Right ventricle myocardium inferior (tissue), 1 donor: ENCODE results near the gene RDH16. TPM values are rescaled to one million over a fixed set of nuclear protein-coding genes. Genes with fewer than 3 reads are reported as not detected.
"Not testable (repeated sequence)": the region's sequence is repeated elsewhere in the genome, so short reads cannot be mapped to it uniquely, and the experiment has no call there.

Source experiments
- ATAC-seq: fragments of 200-7000 bp; cut with Tn5 transposase; one replicate; pipeline ENCODE4 v1.9.1; 2020; ENCODE audit warnings: mild to moderate bottlenecking, moderate library complexity
- DNase-seq: peaks from one replicate; pipeline ENCODE4 v3.0.0; 2021; ENCODE audit errors: missing footprints
- intact Hi-C: fragments of 100-400 bp; cut with DNase I; formaldehyde crosslinking; loops from one replicate; pipeline ENCODE4 v1.11.0; 2022
- total RNA-seq: library from RNA; stranded (reverse); fragmentation: NEBNext Ultra II Directional; extraction: Animal tissue kit (Norgen Biotek cat#: 25700); gene quantifications from one replicate; pipeline ENCODE4 v1.2.1, GENCODE V29; 2021
- donor health status: DM: no; HTN: yes; CAD: no; lungs with severe emphysema.

Gene RDH16
- total RNA-seq, 1 donor from 2014 or later = not detected

DNA sequence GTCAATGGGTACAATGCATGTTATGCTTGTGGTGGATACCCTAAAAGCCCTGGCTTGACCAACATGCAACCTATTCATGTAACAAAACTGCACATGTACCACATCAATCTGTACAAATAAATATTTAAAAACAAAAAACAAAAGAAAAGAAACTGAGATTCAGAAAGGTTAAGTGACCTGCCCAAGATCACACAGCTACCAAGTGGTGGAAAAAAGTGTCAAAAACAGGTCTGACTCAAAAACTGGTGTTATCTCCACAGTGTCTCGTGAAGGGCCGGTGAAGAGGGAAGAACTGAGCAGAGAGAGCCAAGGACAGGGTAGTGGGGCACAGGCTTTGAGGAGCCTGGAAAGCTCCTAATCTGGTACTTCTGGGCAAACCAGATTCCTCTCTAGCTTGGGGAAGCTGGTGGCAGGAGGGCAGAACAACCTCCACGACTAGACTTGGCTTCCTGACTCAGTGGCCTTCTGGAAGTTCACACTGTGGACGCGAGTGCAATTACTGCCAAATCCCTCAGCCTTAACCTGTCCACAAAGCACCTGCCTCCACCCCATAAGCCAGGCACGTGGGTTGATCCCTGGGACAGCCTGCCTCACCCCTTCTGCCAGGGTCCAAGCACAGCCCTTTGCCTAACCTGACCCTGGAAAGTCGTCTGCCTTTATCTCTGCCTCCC lies 33.4 kb upstream of the RDH16 start:
- DNase-seq (no peak), ATAC-seq (no peak)
- intact Hi-C loops = no loop called here

DNA sequence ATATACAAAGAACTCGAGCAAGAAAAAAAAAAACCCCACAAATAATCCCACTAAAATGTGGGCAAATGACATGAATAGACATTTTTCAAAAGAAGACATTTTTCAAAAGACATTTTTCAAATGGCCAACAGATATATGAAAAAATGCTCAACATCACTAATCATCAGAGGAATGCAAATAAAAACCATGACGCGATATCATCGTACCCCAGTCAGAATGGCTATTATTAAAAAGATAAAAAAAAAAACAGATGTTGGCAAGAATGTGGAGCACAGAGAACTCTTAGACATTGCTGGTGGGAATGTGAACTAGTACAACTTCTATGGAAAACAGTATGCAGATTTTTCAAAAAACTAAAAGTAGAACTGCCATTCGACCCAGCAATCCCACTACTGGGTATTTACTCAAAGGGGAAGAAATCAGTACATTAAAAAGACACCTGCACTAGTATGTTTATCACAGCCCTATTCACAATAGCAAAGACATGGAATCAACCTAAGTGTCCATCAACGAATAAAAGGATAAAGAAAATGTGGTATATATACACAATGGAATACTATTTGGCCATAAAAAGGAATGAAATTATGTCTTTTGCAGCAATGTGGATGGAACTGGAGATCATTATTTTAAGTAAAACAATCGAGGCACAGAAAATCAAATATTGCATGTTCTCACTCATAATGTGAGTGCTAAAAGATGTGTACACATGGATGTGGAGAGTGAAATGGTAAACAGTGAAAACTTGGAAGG lies 32.6 kb upstream of the RDH16 start:
- intact Hi-C loops = loop anchor here (5.0 to 10.0 kb wide), 3 partner anchors 148 to 475 kb away; no protein-coding TSS in a partner anchor
- DNase-seq (no peak), ATAC-seq (no peak)

DNA sequence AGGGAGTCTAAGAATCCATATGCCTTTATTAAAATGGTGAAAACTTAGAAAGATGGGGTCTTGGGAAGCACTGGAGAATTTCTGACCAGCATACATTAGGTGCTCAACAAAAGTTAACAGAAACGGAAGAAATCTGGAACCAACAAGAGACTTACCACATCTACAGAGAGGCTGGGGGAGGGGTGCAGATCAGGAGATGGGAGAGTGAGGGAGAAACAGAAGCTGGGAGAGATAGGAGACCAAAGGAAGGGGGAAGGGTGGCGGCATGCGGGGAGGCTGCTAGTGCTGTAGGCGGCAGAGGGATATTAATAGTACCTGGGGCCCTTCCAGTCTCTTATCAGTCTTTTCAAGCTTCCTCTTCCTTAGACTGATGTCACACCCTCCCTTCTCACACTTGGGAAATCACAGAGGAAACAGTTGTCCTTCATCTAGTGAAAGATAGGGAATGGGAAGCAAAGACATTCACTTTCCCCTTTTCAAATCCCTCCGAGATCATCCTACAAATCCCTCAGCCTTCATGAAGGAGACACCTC lies 30.9 kb upstream of the RDH16 start:
- intact Hi-C loops = loop anchor here (5.0 to 10.0 kb wide), 3 partner anchors 146 to 473 kb away; no protein-coding TSS in a partner anchor
- no peak for DNase-seq

DNA sequence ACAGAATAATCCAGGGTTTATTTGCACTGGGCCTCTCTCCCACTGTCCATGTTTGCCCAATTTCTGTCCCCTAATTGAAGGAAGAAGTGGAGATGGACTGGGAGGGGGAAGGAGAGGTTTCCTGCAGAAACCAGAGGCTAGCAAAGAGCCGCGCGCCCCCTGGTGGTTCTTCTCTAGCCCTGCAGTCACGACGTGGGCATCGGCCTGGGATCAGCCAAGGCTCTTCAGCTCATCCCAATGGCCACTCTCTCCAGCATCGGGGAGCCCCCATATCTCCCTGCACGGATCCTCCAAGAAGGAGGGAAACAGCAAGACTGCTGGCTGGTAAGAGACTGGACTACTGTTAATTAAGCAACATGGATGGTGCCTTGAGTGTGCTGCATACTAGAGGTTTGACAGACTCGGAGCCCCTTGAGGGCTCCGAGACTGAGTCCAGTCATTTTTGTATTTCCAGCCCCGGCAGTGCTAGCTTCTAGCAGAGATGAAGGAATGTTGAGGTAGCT lies 30.2 kb upstream of the RDH16 start:
- intact Hi-C loops = loop anchor here (5.0 to 10.0 kb wide), 3 partner anchors 145 to 473 kb away; no protein-coding TSS in a partner anchor
- ATAC-seq (peak; percentile 82), DNase-seq (peak; percentile 93)

More for the DNA sequence above, 30.9 kb upstream of the RDH16 start:
- peak; percentile 73 for ATAC-seq

DNA sequence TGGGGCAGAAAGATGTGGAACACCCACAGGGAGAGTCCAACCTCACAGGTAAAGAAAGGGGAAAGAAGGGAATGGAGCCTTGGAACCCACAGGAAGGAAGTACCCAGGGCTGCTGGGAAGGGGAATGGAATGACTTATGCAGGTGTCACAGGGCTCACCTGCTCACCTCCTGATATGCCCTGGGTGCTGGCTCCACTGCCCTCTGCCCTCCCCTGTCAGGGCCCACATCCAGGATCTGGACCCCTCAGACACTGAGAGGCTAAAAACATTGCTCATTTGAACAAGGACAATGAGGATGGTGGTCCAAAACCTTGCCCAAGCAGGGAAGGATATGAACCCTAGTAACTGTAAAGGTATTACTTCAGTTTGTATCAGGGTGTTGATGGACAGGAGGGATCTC lies 29.6 kb upstream of the RDH16 start:
- intact Hi-C loops = loop anchor here (5.0 to 10.0 kb wide), 3 partner anchors 145 to 472 kb away; no protein-coding TSS in a partner anchor

DNA sequence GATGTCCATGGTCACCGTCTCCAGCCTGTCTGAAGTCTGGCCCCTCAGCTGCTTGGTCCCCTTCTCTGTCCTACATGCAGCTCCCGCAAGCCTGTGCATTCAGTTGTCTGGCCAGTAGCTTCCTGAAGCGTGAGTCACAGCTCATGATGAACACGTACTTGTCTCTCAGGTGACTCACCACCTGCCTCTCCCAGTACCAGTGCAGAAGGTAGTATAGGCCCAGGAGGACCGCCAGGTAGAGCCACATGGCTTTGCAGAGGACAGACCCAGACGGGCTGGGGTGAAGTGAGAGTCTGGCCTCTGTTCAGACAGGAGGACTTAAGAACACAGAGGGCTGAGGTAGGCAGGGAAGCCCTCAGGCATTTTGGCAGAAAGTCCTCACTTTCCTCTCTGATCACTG lies 28.3 kb upstream of the RDH16 start:
- not testable (repeated sequence) for ATAC-seq

More for the DNA sequence above, 29.6 kb upstream of the RDH16 start:
- ATAC-seq (no peak), DNase-seq (no peak)

DNA sequence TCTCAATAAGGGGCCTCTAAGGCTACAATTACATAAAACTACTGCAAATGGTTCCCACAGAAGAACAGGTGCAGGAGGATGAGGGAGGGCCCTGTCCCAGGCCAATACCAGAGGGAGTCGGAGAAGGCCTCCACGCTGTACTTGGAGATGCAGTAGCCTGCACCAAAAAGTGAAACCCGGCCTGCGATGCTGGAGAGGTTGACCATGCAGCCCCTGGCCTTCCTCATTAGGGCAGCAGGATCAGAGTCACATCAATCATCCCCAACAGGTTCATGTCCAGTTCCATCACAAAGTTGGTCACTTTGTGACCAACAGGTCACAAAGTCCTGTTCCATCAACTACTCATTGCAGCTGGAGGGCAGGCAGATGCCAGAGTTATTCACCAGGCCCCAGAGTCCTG lies 26.0 kb upstream of the RDH16 start:
- no peak for DNase-seq
- ATAC-seq = no peak
- intact Hi-C loops = loop anchor here (10.0 kb wide), 1 partner anchor 469 kb away; no protein-coding TSS in a partner anchor

More for the DNA sequence above, 28.3 kb upstream of the RDH16 start:
- DNase-seq = not testable (repeated sequence)
- intact Hi-C loops = loop anchor here (5.0 to 10.0 kb wide), 3 partner anchors 143 to 471 kb away; no protein-coding TSS in a partner anchor

DNA sequence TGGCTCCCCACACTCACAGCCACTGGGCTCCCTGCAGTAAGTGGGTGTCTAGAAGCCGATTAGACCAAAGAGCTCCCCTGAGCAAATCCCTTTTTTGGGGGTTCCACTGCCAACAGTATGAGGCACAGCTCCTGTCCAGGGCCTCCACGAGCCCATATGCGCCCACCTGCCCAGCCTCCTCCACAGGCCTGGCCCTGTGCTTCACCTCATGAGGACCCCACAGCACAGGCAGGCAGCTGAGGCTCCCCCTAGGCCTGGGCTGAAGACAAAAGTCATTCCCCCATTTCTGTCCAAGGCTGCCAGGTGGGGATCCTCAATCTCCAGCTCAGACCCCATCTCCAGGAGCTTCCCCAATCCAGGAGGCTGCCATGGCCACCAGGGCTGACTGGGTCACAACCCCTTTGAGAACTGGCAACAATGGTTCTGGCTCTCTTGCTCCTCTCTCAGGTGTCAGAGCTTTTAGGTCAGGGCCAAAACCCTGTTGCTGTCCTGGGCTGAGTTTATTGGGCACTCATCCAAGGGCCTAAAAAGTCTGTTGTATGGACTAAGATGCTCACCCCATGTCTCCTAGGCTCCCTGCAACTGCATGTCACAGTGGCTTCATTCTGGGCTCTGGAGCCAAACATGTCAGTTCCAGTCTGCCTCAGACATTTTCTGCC lies 25.3 kb upstream of the RDH16 start:
- not testable (repeated sequence) for DNase-seq, ATAC-seq
- intact Hi-C loops = loop anchor here (10.0 kb wide), 1 partner anchor 468 kb away; no protein-coding TSS in a partner anchor

DNA sequence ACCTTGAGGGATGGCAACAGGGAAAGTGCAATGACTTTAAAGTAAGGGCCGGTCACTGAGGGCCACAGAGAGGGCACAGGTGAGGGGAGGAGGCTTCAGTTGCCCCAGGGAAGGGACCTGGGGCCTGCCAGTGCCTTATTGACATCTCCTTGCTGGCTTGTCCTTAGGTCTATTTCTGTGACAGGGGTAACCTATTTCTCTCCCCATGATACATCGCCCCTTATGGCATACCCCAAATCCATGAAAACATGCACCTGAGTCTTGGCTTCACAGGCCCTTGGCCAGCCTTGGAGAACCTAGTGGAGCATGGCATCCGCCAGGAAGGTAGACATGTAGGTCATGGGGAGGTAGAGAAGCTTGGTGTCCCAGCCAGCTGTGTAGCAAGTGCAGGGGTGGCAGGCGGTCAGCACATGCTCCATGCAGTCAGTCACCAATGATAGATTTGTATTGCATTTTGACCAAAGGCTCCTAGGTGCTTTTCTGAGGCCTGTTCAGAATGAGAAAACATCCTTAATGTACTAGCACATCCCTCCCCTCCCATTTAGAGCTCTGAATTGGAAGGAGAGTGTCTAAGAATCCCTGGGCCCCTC lies 23.6 kb upstream of the RDH16 start:
- intact Hi-C loops = loop anchor here (10.0 kb wide), 1 partner anchor 466 kb away; no protein-coding TSS in a partner anchor
- ATAC-seq = no peak
- no peak for DNase-seq

DNA sequence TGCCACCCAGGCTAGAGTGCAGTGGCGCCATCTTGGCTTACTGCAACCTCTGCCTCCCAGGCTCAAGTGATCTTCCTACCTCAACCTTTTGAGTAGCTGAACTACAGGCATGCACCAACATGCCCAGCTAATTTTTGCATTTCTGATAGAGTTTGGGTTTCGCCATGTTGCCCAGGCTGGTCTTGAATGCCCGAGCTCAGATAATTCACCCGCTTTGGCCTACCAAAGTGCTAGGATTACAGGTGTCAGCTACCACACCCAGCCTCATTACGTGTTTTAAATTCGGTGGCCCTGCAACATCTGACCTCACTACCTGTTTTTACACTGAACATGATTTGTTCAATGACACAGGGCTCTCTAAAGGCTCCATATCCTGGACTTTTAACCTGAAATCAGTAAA lies 22.9 kb upstream of the RDH16 start:
- no peak for DNase-seq
- intact Hi-C loops = loop anchor here (10.0 kb wide), 1 partner anchor 465 kb away; no protein-coding TSS in a partner anchor
- ATAC-seq = no peak

DNA sequence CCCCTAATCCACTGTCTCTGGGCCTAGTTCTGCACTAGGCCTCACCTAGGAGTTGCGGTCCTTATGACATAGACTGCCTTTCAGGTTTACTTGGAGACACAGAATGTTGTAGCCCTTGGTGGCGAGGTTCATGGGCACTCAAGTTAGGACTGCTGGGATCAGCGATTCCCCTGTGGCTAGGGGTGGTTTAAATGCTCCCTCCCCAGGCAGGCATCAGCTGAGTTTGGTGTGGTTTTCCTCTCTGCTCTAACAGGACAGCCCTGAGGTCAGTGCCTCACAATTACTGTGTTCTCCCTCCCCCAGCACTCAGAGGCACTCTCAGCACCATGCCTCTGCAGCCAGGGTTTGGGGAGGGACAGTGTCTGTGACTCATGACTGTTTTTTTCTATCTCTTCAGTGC lies 22.2 kb upstream of the RDH16 start:
- intact Hi-C loops = loop anchor here (10.0 kb wide), 1 partner anchor 465 kb away; no protein-coding TSS in a partner anchor
- ATAC-seq = no peak
- no peak for DNase-seq

DNA sequence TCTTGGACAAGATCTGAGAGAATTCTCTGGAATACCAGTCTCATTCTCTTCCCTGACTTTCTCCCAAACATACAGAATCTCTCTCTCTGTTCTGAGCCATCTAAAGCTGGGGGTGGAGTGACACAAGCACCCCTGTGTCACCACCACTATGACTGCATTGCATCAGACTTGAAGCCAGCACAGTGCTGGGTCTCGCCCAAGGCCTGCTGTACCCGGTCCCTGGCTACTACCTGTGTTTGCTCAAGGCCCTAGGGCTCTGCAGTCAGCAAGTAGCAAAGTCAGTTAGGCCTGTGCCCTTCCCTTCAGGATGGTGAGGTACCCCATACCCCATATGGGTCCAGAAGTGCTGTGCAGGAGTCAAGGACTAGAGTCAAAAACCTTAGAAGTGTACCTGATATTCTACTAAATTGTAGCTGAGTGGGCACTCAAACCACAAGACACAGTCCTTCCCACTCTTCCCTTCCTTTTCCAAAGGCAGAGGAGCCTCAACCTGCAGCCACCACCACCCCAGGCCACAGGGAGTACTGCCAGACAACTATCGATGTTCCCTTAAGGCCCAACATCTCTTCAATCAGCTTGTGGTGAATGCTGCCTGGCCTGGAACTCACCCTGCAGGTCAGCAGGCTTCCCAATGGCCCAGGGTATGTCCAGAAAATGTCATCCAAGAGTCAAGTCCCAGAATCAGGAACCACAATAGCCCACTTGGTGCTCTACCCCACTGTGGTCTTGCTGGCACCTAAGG lies 21.2 kb upstream of the RDH16 start:
- no peak for DNase-seq
- no peak for ATAC-seq
- intact Hi-C loops = no loop called here

DNA sequence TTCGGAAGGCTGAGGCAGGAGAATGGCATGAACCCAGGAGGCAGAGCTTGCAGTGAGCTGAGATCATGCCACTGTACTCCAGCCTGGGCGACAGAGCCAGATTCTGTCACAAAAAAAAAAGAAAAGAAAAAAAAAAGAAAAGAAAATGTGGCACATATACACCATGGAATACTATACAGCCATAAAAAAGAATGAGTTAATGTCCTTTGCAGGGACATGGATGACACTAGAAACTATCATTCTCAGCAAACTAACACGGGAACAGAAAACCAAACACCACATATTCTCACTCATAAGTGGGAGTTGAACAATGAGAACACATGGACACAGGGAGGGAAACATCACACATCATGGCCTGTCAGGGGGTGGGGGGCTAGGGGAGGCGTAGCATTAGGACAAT lies 20.0 kb upstream of the RDH16 start:
- ATAC-seq, DNase-seq, intact Hi-C loops: not testable (repeated sequence)

DNA sequence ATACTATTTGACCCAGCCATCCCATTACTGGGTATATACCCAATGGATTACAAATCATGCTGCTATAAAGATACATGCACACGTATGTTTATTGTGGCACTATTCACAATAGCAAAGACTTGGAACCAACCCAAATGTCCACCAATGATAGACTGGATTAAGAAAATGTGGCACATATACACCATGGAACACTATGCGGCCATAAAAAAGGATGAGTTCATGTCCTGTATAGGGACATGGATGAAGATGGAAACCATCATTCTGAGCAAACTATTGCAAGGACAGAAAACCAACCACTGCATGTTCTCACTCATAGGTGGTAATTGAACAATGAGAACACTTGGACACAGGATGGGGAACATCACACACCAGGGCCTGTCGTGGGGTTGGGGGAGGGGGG lies 16.8 kb upstream of the RDH16 start:
- ATAC-seq, intact Hi-C loops, DNase-seq: not testable (repeated sequence)

DNA sequence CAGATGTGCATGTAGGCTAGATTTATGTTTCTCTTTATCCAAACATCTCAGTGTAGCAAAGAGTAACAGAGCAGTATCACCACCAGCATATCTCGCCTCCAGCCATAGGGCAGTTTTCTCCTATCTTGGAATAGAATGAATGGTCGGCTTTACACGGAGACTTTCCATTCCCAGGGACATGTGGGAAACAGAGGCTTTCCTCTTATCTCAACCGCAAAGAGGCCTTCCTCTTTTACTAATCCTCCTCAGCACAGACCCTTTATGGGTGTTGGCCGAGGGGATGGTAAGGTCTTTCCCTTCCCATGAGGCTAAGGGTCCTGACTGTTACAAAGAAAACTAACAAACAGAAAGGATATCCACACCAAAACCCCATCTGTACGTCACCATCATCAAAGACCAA lies 11.5 kb upstream of the RDH16 start:
- ATAC-seq, intact Hi-C loops, DNase-seq: not testable (repeated sequence)

DNA sequence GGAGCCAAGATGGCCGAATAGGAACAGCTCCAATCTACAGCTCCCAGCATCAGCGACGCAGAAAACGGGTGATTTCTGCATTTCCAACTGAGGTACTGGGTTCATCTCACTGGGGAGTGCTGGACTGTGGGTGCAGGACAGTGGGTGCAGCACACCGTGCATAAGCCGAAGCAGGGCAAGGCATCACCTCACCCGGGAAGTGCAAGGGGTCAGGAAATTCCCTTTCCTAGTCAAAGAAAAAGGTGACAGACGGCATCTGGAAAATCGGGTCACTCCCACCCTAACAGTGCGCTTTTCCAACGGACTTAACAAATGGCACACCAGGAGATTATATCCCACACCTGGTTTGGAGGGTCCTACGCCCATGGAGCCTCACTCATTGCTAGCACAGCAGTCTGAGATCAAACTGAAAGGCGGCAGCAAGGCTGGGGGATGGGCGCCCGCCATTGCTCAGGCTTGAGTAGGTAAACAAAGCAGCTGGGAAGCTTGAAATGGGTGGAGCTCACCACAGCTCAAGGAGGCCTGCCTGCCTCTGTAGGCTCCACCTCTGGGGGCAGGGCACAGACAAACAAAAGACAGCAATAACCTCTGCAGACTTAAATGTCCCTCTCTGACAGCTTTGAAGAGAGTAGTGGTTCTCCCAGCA lies 8.7 kb upstream of the RDH16 start:
- intact Hi-C loops, ATAC-seq, DNase-seq: not testable (repeated sequence)

DNA sequence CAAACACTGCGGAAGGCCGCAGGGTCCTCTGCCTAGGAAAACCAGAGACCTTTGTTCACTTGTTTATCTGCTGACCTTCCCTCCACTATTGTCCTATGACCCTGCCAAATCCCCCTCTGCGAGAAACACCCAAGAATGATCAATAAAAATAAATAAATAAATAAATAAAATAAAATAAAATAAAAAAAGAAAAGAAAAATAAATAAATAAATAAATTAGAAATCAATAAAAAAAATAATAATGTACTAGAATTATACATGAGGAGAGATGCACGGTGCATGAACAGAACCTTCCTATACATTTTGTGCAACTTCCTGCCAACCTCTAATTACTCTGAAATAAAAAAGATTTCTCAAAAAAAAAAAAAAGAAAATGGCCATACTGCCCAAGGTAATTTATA lies 7.7 kb upstream of the RDH16 start:
- DNase-seq, intact Hi-C loops, ATAC-seq: not testable (repeated sequence)
